ENCODE data around the gene CACNG7.

CACNG7 gene

DNA sequence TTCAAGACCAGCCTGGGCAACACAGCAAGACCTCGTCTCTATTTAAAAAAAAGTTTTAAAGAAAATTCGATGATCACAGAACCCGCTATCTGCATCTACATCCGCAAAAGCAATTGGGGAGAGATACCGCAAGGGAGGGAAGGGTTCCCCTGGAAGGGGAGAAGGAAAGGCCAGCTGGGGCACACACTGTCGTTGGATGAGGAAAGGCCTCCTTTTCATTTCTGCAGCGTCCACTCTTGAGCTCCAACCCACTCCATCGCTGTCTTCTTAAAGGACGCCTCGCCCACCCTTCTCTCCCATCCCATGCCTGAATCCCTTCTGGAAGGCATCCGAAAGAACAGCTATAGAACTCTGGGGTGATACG lies 30.3 kb upstream of the CACNG7 start:
- no peak for DNase-seq (ENCODE audit: low read depth in 2 of 2)

DNA sequence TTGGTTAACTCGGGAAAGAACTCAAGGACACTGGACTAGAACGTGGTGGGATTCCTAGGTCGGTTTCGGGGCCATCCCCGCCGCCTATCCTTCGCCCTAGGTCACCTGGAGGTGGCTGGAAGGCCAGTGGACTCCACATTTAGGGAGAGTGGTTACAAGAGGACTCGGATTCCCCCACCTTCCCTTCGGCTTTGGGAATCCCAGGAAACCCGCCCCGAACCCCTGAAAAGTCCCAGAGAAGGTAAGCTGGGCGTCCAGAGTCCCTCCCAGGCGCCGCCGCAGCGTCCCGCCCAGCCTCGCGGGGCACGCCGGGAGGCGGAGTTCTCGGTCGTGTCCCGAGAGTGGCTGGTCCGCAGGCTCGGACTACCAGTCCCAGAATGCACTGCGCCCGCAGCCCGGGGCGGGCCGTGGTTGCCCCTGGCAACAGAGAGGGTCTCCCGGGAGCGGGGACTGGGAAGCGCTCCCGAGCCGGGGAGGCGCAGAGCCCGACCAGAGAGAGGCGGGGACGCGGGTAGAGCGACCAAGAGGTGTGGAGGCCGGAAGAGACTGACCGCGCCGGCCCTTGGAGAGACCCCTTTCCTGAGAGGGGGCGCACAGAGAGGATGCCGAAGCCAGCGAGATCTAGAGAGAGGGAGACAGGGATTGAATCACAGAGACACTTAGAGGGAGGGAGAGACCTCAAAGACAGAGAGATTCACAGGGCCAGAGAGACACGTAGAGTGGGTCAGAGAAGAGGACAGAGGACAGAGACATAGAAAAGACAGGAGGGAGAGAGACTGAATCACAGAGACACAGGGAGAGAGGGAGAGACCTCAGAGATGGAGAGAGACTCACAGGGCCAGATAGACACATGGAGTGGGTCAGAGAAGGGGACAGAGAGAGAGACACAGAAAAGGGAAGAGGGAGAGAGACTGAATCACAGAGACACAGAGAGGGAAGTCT lies 29.7 kb upstream of the CACNG7 start:
- DNase-seq (ENCODE audit: low read depth in 2 of 2) = peak; percentile 76

DNA sequence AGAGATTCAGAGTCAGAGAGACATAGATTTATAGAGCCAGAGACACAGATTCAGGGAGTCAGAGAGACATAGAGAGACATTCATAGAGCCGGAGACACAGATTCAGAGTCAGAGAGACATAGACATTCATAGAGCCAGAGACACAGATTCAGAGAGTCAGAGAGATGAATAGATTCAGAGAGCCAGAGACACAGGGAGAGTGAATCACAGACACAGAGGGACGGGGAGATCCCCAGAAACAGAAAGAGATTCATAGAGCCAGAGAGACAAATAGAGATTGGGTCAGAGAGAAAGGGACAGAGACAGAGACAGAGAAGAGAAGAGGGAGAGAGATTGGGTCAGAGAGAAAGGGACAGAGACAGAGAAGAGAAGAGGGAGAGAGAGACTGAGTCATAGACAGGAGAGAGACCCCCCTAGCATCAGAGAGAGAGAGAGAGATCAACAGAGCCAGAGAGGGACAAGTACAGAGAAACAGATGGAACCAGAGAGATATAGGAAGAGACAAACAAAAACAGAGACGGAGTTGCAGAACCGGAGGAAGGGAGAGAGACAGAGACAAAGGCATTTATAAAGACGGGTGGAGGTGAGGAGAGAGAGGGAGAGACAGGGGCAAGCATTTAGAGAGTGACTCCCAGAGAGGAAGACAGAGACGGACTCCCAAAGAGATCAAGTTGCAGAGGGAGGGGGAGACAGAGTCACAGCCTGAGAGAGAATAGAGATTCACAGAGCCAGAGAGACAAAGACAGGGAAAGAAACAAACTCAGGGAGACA lies 28.2 kb upstream of the CACNG7 start:
- no peak for DNase-seq (ENCODE audit: low read depth in 2 of 2)

DNA sequence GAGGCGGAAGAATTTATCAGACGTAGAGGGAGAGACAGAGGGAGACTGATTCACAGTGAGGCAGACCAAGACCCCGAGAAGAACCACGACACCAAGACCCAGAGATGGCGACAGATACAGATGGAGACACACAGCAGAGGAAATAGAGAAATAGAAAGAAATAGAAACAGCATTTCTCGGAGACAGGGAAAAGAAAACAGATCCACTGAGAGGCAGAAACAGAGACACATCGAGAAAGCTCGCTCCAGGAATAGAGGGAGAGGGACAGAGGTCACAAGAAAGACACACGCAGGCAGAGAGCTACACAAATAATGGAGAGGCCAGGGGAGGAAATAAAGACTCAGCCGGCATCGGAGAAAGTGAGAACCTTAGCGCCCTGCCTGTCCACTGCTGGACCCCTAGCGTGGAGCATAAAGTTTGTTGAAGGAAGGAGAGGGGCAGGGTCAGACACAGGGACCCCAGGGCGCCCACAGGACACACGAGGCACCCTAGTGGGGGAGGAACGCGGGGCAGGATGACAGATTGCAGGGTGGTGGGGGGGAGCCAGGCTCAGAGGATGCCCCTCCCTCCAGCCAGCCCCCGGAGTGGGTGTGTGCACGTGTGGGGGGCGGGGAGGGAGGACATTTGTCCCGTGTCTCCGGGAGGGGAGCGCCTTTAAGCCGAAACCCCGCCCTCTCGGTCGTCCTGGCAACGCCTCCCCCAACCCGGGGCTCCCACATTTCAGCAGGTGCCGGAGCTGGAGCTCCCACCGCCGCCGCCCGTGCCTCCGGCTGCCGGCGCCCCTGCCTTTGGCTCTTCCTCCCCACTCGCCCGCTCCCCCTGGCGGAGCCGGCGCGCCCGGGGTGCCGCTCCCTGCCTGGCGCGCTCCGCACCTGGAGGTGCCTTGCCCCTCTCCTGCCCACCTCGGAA lies 27.3 kb upstream of the CACNG7 start, which contains the start of gene PRKCG:
Gene PRKCG (plus strand): TSS at position 716 of the 909 bp plus-strand sequence. CDS start 298 bp downstream, outside the sequence.
- no peak for DNase-seq (ENCODE audit: low read depth in 2 of 2)

DNA sequence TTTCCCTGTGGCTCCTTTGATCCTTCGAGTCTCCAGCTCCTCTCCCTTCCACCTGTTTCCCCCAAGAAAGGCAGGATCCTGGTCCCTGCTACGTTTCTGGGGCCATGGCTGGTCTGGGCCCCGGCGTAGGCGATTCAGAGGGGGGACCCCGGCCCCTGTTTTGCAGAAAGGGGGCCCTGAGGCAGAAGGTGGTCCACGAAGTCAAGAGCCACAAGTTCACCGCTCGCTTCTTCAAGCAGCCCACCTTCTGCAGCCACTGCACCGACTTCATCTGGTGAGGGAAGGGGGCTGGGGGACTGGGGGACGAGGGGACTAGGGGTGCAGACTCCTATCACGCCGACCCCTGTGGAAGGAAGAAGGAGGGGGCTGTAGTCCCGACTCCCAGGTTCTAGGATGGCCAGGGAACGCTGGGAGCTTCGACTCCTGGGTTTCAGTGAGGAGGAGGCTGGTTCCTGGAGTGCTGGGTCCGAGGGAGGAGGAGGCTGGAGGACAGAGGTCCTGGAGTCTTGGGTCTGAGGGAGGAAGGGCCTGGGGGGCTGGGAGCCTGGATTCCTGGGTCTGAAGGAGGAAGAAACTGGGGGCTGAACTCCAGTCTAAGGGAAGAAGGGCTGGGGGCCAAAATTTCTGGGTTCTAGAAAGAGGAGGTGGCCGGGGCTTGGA lies 26.6 kb upstream of the CACNG7 start:
- DNase-seq (ENCODE audit: low read depth in 2 of 2) = no peak

DNA sequence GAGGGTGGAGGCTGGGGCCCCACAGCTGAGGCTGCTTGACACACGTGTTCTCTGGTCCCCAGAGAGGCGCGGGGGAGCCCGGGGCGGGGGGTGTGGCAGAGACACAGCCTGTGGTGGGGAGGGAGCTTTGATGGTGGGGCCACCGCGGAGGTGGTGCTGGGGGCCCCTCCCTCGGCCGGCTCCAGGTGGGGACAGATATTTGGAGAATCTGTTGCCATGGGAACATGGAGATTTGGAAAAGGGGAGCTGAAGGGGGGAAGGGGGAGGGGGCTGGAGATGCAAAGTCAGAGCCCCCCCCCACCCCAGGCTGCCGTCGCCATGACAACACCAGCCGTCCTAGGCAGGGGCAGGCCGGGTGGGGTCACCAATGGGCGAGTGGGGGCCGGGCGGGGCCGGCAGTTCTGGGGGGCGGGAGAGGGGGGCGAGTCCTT lies 25.8 kb upstream of the CACNG7 start:
- no peak for DNase-seq (ENCODE audit: low read depth in 2 of 2)

DNA sequence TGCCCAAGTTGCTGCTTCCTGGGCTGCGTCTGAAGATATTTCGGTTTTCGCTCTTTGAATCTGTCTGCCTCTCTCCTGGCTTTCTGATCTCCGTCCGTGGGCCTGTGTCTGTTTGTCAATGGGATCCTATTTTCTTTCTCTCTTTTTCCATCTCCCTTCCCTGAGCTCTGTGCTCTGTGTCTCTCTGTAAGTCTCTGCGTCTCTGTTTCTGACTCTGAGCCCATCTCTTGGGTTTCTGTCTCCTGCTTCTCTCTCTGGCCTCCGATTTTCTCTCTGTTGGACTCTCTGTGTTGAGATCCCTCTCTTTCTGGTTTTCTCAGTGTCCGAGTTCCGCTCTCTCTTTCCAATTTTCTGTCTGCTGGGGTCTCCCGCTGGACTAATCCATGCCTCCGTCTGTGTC lies 25.3 kb upstream of the CACNG7 start:
- DNase-seq (ENCODE audit: low read depth in 2 of 2) = no peak

DNA sequence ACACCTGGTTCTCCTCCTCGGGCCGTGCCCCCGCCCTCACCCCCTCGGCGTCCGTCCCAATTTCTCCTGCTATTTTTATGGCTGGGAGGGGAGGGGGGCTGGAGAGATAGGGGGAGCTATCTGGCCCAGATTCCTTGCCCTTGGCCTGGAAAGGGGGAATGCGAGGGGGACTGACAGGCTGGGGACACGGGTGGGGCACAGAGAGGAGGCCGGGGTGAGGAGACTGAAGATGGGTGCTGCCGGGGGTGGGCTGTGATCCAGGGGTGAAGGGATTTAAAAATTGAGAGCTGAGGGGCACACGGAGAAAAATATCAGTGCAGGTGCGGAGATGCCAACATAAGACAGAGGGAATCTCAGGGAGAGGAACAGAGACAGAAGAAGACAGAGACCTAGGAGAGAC lies 24.8 kb upstream of the CACNG7 start:
- no peak for DNase-seq (ENCODE audit: low read depth in 2 of 2)

DNA sequence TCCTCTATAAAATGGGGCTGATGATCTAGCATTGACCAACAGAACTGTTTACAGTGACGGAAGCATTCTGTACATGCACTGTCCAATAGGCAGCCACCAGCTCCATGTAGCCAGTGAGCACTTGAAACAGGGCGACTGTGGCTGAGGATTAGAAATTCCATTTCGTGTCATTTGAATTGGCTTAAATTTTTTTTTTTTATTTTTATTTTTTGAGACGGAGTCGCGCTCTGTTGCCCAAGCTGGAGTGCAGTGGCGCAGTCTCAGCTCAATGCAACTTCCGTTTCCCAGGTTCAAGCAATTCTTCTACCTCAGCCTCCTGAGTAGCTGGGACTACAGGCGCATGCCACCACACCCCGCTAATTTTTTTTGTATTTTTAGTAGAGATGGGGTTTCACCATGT lies 24.0 kb upstream of the CACNG7 start:
- no peak for DNase-seq (ENCODE audit: low read depth in 2 of 2)

DNA sequence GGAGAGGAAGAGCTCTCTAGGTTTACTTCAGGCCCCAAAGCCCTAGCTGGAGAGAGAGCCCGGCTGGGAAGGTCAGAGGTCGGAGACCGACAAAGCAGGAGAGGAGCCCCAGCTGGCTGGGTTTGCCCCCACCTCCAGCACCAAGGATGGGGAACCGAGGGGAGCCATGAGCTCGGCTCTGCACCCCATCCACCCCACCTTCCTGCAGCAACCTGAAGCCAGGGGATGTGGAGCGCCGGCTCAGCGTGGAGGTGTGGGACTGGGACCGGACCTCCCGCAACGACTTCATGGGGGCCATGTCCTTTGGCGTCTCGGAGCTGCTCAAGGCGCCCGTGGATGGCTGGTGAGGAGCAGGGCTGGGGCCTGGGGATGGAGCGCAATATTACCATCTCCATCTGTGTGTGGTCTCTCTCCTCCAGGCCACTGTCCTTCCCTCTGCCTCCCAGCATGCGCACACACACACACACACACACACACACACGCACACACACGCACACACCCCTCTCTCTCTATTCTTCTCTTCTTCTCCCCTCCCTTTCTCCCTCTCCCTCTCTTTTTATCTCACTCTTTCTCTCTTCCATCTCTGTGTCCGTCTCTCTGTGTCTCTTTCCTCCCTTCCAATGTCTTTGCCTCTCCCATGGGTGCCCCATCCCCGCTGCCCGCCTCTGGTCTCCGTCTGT lies 16.6 kb upstream of the CACNG7 start:
- no peak for DNase-seq (ENCODE audit: low read depth in 2 of 2)

DNA sequence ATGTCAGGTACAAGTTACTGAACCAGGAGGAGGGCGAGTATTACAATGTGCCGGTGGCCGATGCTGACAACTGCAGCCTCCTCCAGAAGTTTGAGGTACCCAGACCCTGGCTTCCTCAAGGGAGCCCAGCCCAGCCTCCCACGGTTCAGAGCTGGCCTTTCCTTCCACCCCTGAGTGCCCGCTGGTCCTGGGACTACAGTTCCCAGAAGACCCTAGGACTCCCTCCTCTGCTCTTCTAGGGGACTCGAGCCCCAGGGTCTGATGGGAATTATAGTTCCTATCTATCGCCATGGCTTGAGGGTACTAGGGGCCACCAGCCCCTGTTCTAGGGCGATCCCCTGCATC lies 16.1 kb upstream of the CACNG7 start:
- no peak for DNase-seq (ENCODE audit: low read depth in 2 of 2)

DNA sequence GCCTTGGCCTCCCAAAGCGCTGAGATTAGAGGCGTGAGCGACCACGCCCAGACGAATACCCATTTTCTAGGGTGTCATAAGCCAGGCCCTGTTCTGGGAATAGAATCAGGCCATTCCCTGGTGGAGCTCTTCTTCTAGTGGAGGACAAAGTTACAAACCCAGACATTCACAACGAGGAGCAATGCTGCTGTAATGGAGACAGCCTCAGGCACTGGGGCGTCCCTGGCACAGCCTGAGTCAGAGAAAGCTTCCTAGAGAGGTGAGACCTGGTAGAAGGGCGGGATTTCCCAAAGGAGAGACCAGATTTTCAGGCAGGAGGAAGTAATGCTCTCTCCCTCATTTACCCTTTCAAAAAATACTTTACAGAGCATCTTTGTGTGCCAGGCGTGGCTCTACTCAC lies 14.4 kb upstream of the CACNG7 start:
- no peak for DNase-seq (ENCODE audit: low read depth in 2 of 2)

DNA sequence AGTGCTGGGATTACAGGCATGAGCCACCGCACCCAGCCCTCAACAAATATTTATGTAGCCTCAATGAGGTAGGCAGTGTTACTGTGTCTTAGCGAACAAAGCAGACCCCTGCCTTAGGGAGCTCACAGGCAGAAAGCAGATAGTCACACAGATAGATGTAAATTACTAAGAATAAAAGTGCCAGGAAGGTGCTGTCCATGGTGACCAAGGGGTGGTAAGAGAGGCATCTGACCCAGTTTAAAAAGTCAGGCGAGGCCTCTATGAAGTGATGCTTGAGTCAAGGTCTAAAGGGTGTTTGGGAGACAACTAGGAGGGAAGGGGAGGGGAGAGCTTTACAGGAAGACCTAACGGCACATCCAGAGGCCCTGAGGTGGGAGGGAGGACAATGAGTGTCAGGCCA lies 12.4 kb upstream of the CACNG7 start:
- DNase-seq (ENCODE audit: low read depth in 2 of 2) = no peak

DNA sequence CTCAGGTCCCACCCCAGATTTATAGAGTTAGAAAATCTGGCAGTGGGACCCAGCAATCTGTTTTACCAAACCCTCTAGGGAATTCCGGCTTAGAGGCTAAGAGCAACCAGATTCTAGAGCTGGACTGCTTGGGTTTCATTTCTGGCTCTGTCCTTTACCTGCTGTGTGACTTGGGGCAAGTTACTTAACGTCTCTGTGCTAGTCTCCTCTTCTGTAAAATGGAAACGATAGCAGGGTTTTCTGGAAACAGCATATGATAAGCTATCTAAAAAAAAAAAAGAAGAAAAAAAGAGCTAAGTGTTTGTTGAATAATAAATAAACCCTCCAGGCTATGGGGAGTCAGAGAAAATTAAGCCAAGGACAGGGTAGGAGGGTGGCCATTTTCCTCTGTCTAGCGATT lies 11.6 kb upstream of the CACNG7 start:
- DNase-seq (ENCODE audit: low read depth in 2 of 2) = no peak

DNA sequence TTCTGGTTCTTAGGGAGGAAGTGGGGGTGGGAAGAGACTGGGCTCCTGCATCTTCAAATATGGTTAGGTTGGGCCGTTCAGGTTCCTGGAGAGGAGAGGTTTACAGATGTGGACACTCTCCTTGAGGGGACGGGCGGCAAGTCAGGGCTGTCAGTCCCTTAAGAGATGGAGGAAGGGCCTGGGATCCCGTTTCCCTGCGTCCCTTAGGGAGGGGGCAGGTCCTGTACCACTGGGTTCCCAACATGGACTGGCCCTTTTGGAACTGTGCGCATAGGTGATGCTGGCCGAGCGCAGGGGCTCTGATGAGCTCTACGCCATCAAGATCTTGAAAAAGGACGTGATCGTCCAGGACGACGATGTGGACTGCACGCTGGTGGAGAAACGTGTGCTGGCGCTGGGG lies 10.9 kb upstream of the CACNG7 start:
- no peak for DNase-seq (ENCODE audit: low read depth in 2 of 2)

DNA sequence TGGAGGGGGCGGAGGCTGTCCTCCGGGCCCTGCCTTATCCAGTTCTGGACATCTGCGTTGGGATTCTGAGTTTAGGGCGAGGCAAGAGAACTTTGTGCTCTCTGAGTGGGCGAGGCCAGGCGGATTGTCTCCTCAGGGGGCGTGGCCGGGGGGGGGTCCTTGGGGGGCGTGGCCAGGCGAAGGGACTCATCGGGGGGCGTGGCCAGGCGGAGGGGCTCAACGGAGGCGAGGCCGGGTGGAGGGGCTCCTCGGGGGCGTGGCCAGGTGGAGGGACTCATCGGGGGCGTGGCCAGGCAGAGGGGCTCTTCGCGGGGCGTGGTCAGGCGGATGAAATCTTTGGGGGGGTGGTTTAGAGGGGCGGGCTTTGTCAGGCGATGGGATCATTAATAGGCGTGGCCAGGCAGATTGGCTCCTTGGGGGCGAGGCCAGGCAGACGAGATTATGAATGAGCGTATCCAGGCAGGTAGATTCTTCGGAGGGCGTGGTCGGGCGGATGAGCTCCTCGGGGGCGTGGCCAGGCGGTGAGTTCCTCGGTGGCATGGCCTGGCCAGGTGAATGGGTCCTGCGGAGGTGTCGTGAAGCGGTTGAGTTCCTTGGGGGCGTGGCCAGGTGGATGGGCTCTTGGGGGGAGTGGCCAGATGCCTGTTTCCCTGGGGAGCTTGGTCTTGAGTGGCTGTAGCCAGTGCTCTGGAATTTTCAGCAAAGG lies 10.3 kb upstream of the CACNG7 start:
- DNase-seq (ENCODE audit: low read depth in 2 of 2) = no peak

DNA sequence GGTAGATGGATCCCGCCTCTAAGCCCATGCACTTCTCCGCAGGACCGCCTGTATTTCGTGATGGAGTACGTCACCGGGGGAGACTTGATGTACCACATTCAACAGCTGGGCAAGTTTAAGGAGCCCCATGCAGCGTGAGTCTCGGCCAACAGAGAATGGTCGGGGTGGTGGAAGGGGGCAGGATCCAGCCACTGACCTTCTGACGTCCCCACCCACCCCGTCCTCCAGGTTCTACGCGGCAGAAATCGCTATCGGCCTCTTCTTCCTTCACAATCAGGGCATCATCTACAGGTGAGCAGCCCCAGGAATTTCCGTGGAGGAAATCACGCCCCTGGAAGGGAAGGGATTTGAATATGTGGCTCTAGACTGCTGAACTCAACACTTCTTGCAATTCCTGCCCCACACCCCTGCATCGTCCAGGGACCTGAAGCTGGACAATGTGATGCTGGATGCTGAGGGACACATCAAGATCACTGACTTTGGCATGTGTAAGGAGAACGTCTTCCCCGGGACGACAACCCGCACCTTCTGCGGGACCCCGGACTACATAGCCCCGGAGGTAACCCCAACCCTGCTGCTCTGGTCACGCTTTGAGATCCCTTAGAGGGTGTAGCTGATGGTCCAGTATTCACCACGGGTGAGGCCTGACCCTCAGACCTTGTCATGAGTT lies 8.8 kb upstream of the CACNG7 start:
- no peak for DNase-seq (ENCODE audit: low read depth in 2 of 2)

DNA sequence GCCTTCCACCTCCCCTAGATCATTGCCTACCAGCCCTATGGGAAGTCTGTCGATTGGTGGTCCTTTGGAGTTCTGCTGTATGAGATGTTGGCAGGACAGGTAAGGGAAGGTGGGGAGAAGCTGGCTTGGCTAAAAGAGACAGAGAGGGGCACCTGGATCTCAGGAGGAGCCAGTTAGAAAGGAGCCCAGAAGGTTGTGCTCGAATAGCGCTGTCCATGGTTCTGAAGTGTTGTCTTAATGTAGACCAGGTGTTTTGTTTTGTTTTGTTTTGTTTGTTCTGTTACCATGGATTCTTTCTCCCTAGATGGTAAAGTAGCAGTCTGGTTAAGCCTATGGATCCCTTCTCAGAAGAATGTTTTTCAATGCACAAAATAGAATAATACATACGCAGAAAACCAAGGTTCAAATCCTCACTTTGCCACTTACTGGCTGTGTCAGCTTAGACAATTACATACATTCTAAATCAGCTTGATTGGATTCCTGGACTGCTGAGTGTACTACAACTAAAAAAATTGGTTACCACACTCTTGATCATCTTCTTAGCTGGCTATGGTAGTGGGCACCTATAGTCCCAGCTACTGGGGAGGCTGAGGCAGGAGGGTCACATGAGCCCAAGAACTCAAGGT lies 5.9 kb upstream of the CACNG7 start:
- no peak for DNase-seq (ENCODE audit: low read depth in 2 of 2)

DNA sequence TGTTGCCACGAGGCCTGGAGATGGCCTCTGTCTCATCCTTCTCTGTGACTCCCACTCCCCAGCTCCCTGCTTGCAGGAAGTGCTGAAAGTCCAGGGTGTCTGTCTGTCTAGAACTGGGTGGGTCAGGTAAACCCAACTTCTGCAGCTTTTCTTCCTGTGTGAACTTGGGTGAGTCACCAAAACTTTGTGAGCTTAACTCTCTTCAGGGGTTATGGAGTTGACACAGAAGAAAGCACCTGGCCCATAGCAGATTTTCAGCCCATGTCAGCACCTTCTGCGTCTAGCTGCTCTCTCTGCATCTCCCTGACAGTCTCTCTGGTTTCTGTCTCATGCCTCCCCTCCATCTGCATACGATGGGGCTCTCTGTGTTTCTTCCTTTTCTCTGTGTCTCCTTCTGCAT lies 4.2 kb upstream of the CACNG7 start:
- no peak for DNase-seq (ENCODE audit: low read depth in 2 of 2)
